ENCODE measurements around the gene BLVRB. TPM values are rescaled to one million over a fixed set of nuclear protein-coding genes. Genes with fewer than 3 reads are reported as not detected.

Gene BLVRB
- total and polyA plus RNA-seq, 10 of the 15 experiments (the other 5 are each of a cell fraction or from before 2014, with no cell fraction given), result 6.3 to 53.3 (median 27.8) TPM

- no peak for TF ChIP-seq PML (IDR thresholded peaks at IDR 0.05; ENCODE audit: low read length)
Observed at GRCh38 chr19:40499320-40499719, 33.8 kb upstream of the BLVRB start (continued).

- H3K9ac ChIP-seq (ENCODE audit: control insufficient read depth, insufficient read depth, low read length), result no peak overlapping the region
- ChIA-PET POLR2A (no interaction called here), SMC1A (ENCODE audit: uncharacterized antibody, unreplicated experiment) (interaction anchor here (0.6 kb wide), 1 partner anchor 235 kb away, joined by 3 read pairs; no protein-coding TSS in a partner anchor), RAD21 (ENCODE audit: unreplicated experiment) (no interaction called here), CTCF (no interaction called here)
- in situ Hi-C loops (cut with MboI), result no loop called here
- TF ChIP-seq SIN3A (IDR thresholded peaks at IDR 0.05; ENCODE audit: low read depth, low read length) (no peak), MEF2A (IDR thresholded peaks at IDR 0.05; ENCODE audit: insufficient read depth, low read depth, low read length) (no peak), TARDBP (IDR thresholded peaks at IDR 0.05; ENCODE audit: borderline replicate concordance) (no peak), ZBTB40 (IDR thresholded peaks at IDR 0.05; ENCODE audit: borderline replicate concordance) (no peak)
- no peaks in the 10 kb centered on the region for H3K36me3 ChIP-seq (ENCODE audit: control insufficient read depth in 2 of 2, insufficient read depth in 2 of 2, low read length in 1 of 2)
- no peaks in the 10 kb centered on the region for H3K79me2 ChIP-seq (ENCODE audit: control insufficient read depth, insufficient read depth, low read length)
- FAIRE-seq (no peak), DNase-seq (ENCODE audit: low read depth, low spot score) (no peak), ATAC-seq (no peak)
- 76% methylated on average over 12 of the region's 12 CpGs for WGBS (ENCODE audit: insufficient coverage, insufficient replicate concordance, low lambda C conversion rate, missing lambda C conversion rate)
- no peaks in the 10 kb centered on the region for H3K4me1 ChIP-seq (ENCODE audit: control insufficient read depth, insufficient read depth, low read length)
- no peak overlapping the region for H3K4me2 ChIP-seq (ENCODE audit: control insufficient read depth, insufficient read depth)
- BruUV-seq (replicated peaks), result no TSS peak
- H4K20me1 ChIP-seq (ENCODE audit: control insufficient read depth, insufficient read depth), result no peaks in the 10 kb centered on the region
- intact Hi-C loops (cut with micrococcal nuclease; ENCODE audit: unreplicated experiment), result no loop called here
- H3K4me3 ChIP-seq, result no peak overlapping the region
- no peaks in the 10 kb centered on the region for H3K9me3 ChIP-seq (replicated peaks; ENCODE audit: control insufficient read depth, insufficient read depth, low read length)
- no peaks in the 10 kb centered on the region; a peak in 1 of 4 replicates for H3K27me3 ChIP-seq (replicated peaks in 1 of 2; ENCODE audit: control insufficient read depth in 2 of 2, insufficient read depth in 2 of 2, low read length in 1 of 2)
- H2AFZ ChIP-seq (ENCODE audit: control insufficient read depth, low read depth, low read length), result no peak overlapping the region
- no peak overlapping the region for H3K27ac ChIP-seq (ENCODE audit: control insufficient read depth, insufficient read depth)
Observed at GRCh38 chr19:40497214-40497613, 31.7 kb upstream of the BLVRB start.

All from GM12878 (cell line).